KMS-11 (cell line): ENCODE measurements around the gene TIMMDC1.

Experiments used
- H2AFZ ChIP-seq: fragments of 200-600 bp; sonication (generic); 2 replicates; pipeline ENCODE4 v1.6.1; 2016; ENCODE audit warnings: antibody characterized with exemption, mixed run types, low read depth
- H3K27ac ChIP-seq: fragments of 200-600 bp; sonication (generic); 2 replicates; pipeline ENCODE4 v1.6.1; 2016; ENCODE audit warnings: mild to moderate bottlenecking, mixed run types
- H3K27me3 ChIP-seq: fragments of 200-600 bp; sonication (generic); 2 replicates; pipeline ENCODE4 v1.6.1; 2017; ENCODE audit warnings: mild to moderate bottlenecking, low read depth, mixed run types, moderate library complexity; ENCODE audit not compliant: insufficient read depth
- H3K36me3 ChIP-seq: fragments of 200-600 bp; sonication (generic); 2 replicates; pipeline ENCODE4 v1.6.1; 2017; ENCODE audit warnings: mild to moderate bottlenecking, mixed run types; ENCODE audit not compliant: insufficient read depth
- H3K4me1 ChIP-seq: fragments of 200-600 bp; sonication (generic); 2 replicates; pipeline ENCODE4 v1.6.1; 2016; ENCODE audit warnings: mild to moderate bottlenecking, low read depth, mixed run types; ENCODE audit not compliant: poor library complexity, severe bottlenecking
- H3K4me2 ChIP-seq: fragments of 200-600 bp; sonication (generic); 2 replicates; pipeline ENCODE4 v1.7.0; 2016; ENCODE audit warnings: mild to moderate bottlenecking, mixed run types
- H3K4me3 ChIP-seq: fragments of 200-600 bp; sonication (generic); IDR thresholded peaks from 2 replicates; pipeline ENCODE4 v1.6.1; 2017; ENCODE audit warnings: low read depth, low read length, mixed read lengths; ENCODE audit not compliant: insufficient read depth
- H3K79me2 ChIP-seq: fragments of 200-600 bp; sonication (generic); 2 replicates; pipeline ENCODE4 v1.6.1; 2016; ENCODE audit warnings: low read depth, mixed run types; ENCODE audit not compliant: insufficient read depth
- H3K9ac ChIP-seq: fragments of 200-600 bp; sonication (generic); 2 replicates; pipeline ENCODE4 v1.6.1; 2016; ENCODE audit warnings: mild to moderate bottlenecking, mixed run types
- H4K20me1 ChIP-seq: fragments of 200-600 bp; sonication (generic); 2 replicates; pipeline ENCODE4 v1.6.1; 2016; ENCODE audit warnings: mild to moderate bottlenecking, mixed run types; ENCODE audit not compliant: insufficient read depth
- CTCF ChIP-seq: fragments of 200-600 bp; sonication (generic); conservative IDR thresholded peaks from 2 replicates; pipeline ENCODE4 v1.6.1; 2017; ENCODE audit warnings: low read depth, mild to moderate bottlenecking, antibody characterized with exemption, low read length, moderate library complexity, mixed read lengths

Gene TIMMDC1

GRCh38 chr3:119500265-119500664, 1.9 kb downstream of the TIMMDC1 start:
- Histone ChIP-seq H3K4me2 (no peak overlapping the region), H2AFZ (no peak overlapping the region), H3K4me3 (no peak overlapping the region), H3K9ac (no peak overlapping the region), H3K36me3 (no peaks in the 10 kb centered on the region; the same call in 1 of the 2 replicates), H3K27me3 (no peaks in the 10 kb centered on the region), H3K27ac (no peak overlapping the region), H4K20me1 (no peaks in the 10 kb centered on the region), H3K79me2 (peaks cover 12% of the 10 kb centered on the region; the same call in 1 of the 2 replicates), H3K4me1 (peaks cover 15% of the 10 kb centered on the region)
- TF ChIP-seq CTCF, result no peak

GRCh38 chr3:119500901-119501300, 2.6 kb downstream of the TIMMDC1 start:
- Histone ChIP-seq H4K20me1 (no peaks in the 10 kb centered on the region), H3K27me3 (no peaks in the 10 kb centered on the region), H2AFZ (no peak overlapping the region), H3K27ac (no peak overlapping the region), H3K4me2 (no peak overlapping the region), H3K79me2 (peaks cover 12% of the 10 kb centered on the region; the same call in 1 of the 2 replicates), H3K9ac (no peak overlapping the region), H3K4me1 (peaks cover 15% of the 10 kb centered on the region), H3K36me3 (no peaks in the 10 kb centered on the region; the same call in 1 of the 2 replicates), H3K4me3 (no peak overlapping the region)
- TF ChIP-seq CTCF, result no peak

GRCh38 chr3:119506631-119507030, 8.3 kb downstream of the TIMMDC1 start:
- no peak for TF ChIP-seq CTCF
- no peak overlapping the region for H3K4me2 ChIP-seq
- H3K9ac ChIP-seq, result no peak overlapping the region
- no peaks in the 10 kb centered on the region; the same call in 1 of the 2 replicates for H3K36me3 ChIP-seq
- no peak overlapping the region for H3K27ac ChIP-seq
- H3K4me3 ChIP-seq, result no peak overlapping the region
- H2AFZ ChIP-seq, result no peak overlapping the region
- H3K79me2 ChIP-seq, result no peaks in the 10 kb centered on the region
- no peaks in the 10 kb centered on the region for H4K20me1 ChIP-seq
- peaks cover 14% of the 10 kb centered on the region for H3K4me1 ChIP-seq
- no peaks in the 10 kb centered on the region for H3K27me3 ChIP-seq

GRCh38 chr3:119507404-119507803, 9.1 kb downstream of the TIMMDC1 start:
- H3K27ac ChIP-seq, result no peak overlapping the region
- peaks cover 14% of the 10 kb centered on the region for H3K4me1 ChIP-seq
- no peaks in the 10 kb centered on the region for H3K27me3 ChIP-seq
- H3K4me3 ChIP-seq, result no peak overlapping the region
- no peaks in the 10 kb centered on the region; the same call in 1 of the 2 replicates for H3K36me3 ChIP-seq
- no peaks in the 10 kb centered on the region for H4K20me1 ChIP-seq
- no peak overlapping the region for H3K9ac ChIP-seq
- H3K79me2 ChIP-seq, result no peaks in the 10 kb centered on the region
- no peak overlapping the region for H3K4me2 ChIP-seq
- no peak for TF ChIP-seq CTCF
- H2AFZ ChIP-seq, result no peak overlapping the region
